Skeletal muscle satellite cell (primary cell): ENCODE measurements around the gene ADAM33.

ENCODE experiments used
- H3K27me3 ChIP-seq: 2 replicates; pipeline ENCODE4 v1.7.0; 2013; ENCODE audit warnings: low read length; ENCODE audit not compliant: control insufficient read depth, insufficient read depth
- H3K36me3 ChIP-seq: 2 replicates; pipeline ENCODE4 v1.7.0; 2013; ENCODE audit warnings: mild to moderate bottlenecking, control low read depth, low read length; ENCODE audit not compliant: insufficient read depth
- H3K4me1 ChIP-seq: 2 replicates; pipeline ENCODE4 v1.7.0; 2013; ENCODE audit warnings: low read length; ENCODE audit not compliant: control insufficient read depth, insufficient read depth
- H3K4me2 ChIP-seq: 2 replicates; pipeline ENCODE4 v1.7.0; 2013; ENCODE audit warnings: mild to moderate bottlenecking, low read length
- H3K4me3 ChIP-seq: 2 replicates; pipeline ENCODE4 v1.7.0; 2013; ENCODE audit warnings: low read length
- H3K9ac ChIP-seq: 2 replicates; pipeline ENCODE4 v1.7.0; 2013; ENCODE audit warnings: mild to moderate bottlenecking, low read depth, low read length, moderate library complexity
- H3K9me3 ChIP-seq: replicated peaks from 2 replicates; pipeline ENCODE4 v1.7.0; 2013; ENCODE audit warnings: mild to moderate bottlenecking, control low read depth, low read length

The ADAM33 gene

GRCh38 chr20:3659492-3660261, 22.1 kb downstream of the ADAM33 start:
- no peak overlapping the region for H3K4me2 ChIP-seq
- no peaks in the 10 kb centered on the region for H3K36me3 ChIP-seq
- no peaks in the 10 kb centered on the region for H3K4me1 ChIP-seq
- H3K9ac ChIP-seq: no peak overlapping the region
- H3K9me3 ChIP-seq: no peaks in the 10 kb centered on the region
- H3K4me3 ChIP-seq: no peak overlapping the region
- H3K27me3 ChIP-seq: peaks cover 58% of the 10 kb centered on the region

DNA sequence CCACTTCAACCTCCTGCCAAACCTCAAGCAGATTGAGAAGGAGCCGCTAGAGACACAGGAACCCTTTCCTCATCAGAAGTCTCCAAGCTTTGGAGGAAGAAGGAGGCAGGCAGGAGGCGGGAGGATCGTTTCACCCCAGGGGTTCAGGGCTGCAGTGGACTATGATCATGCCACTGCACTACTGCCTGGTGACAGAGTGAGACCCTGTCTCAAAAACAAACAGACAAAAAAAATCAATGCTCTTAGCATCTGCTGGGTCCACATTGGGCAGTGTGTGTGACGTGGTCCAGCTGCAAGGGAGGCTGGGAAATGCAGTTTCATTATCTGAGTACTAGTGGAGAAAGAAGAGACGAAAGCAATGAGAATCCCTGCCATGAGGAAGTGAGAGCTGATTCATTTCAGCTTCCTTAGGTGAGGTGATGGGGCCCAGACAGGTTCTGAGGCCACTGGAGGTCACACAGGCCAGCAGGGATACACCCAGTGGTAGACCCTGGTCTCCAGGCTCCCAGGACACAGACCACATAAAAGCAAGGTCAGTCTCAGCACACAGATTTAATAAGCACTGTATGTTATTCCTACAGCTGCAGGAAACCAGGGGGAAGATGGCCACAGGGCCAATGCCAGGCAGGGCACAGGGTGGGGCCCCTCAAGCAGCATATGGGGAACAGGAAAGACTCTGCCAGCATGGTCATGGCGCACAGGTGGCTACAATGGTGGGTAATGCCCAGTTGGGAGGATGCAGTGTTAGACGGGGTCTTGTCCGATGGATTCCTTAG, 22.9 kb downstream of the ADAM33 start:
- Histone ChIP-seq H3K36me3 (no peaks in the 10 kb centered on the region), H3K4me3 (no peak overlapping the region), H3K9ac (no peak overlapping the region), H3K4me1 (no peaks in the 10 kb centered on the region), H3K9me3 (no peaks in the 10 kb centered on the region), H3K27me3 (peaks cover 57% of the 10 kb centered on the region), H3K4me2 (no peak overlapping the region)

- Histone ChIP-seq H3K27me3 (peaks cover 53% of the 10 kb centered on the region), H3K9me3 (no peaks in the 10 kb centered on the region), H3K4me2 (no peak overlapping the region), H3K4me1 (no peaks in the 10 kb centered on the region), H3K9ac (no peak overlapping the region), H3K36me3 (no peaks in the 10 kb centered on the region), H3K4me3 (no peak overlapping the region)
Measured at GRCh38 chr20:3658019-3658715, 23.6 kb downstream of the ADAM33 start.

GRCh38 chr20:3655131-3655405, 26.7 kb downstream of the ADAM33 start:
- Histone ChIP-seq H3K4me2 (no peak overlapping the region), H3K36me3 (no peaks in the 10 kb centered on the region), H3K4me3 (no peak overlapping the region), H3K9me3 (no peaks in the 10 kb centered on the region), H3K4me1 (no peaks in the 10 kb centered on the region), H3K9ac (no peak overlapping the region), H3K27me3 (peaks cover 23% of the 10 kb centered on the region)

- H3K4me2 ChIP-seq: no peak overlapping the region
- H3K36me3 ChIP-seq: no peaks in the 10 kb centered on the region
- no peaks in the 10 kb centered on the region for H3K9me3 ChIP-seq
- no peak overlapping the region for H3K4me3 ChIP-seq
- H3K9ac ChIP-seq: no peak overlapping the region
- peaks cover 18% of the 10 kb centered on the region for H3K27me3 ChIP-seq
- no peaks in the 10 kb centered on the region for H3K4me1 ChIP-seq
Measured at GRCh38 chr20:3654326-3655130, 27.3 kb downstream of the ADAM33 start.

- no peak overlapping the region for H3K4me3 ChIP-seq
- H3K27me3 ChIP-seq: peaks cover 12% of the 10 kb centered on the region
- H3K9me3 ChIP-seq: no peaks in the 10 kb centered on the region
- no peaks in the 10 kb centered on the region for H3K36me3 ChIP-seq
- no peak overlapping the region for H3K9ac ChIP-seq
- H3K4me2 ChIP-seq: no peak overlapping the region
- H3K4me1 ChIP-seq: no peaks in the 10 kb centered on the region
Measured at GRCh38 chr20:3653921-3654320, 27.9 kb downstream of the ADAM33 start.

- no peak overlapping the region for H3K9ac ChIP-seq
- peaks cover 4% of the 10 kb centered on the region for H3K27me3 ChIP-seq
- no peak overlapping the region for H3K4me3 ChIP-seq
- H3K9me3 ChIP-seq: no peaks in the 10 kb centered on the region
- no peaks in the 10 kb centered on the region for H3K36me3 ChIP-seq
- H3K4me1 ChIP-seq: no peaks in the 10 kb centered on the region
- no peak overlapping the region for H3K4me2 ChIP-seq
Measured at GRCh38 chr20:3652676-3653596, 28.9 kb downstream of the ADAM33 start.

DNA sequence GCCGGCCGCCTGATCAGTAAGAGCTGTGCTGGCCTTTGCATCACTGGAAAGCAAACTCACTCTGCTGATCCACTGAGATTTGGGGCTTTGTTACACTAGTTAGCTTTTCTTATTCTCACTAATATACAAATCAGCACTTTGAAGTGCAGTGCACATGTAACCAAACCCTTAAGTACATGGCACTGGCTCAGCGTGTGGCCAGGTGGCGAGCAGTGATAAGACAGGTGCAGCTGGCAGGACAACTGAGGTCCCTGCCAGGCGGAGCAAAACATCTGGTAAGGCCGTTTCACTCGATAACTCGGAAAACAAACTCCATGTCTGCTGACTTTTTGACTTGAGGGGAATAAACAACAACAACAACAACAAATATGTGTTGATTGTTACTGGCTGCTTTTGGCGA, 29.6 kb downstream of the ADAM33 start:
- H3K36me3 ChIP-seq: no peaks in the 10 kb centered on the region
- H3K9me3 ChIP-seq: no peaks in the 10 kb centered on the region
- H3K4me3 ChIP-seq: no peak overlapping the region
- no peak overlapping the region for H3K4me2 ChIP-seq
- peaks cover under 1% of the 10 kb centered on the region for H3K27me3 ChIP-seq
- H3K4me1 ChIP-seq: no peaks in the 10 kb centered on the region
- no peak overlapping the region for H3K9ac ChIP-seq

GRCh38 chr20:3651204-3651962, 30.4 kb downstream of the ADAM33 start:
- no peak overlapping the region for H3K4me3 ChIP-seq
- no peaks in the 10 kb centered on the region for H3K9me3 ChIP-seq
- no peaks in the 10 kb centered on the region for H3K36me3 ChIP-seq
- no peak overlapping the region for H3K4me2 ChIP-seq
- no peaks in the 10 kb centered on the region for H3K4me1 ChIP-seq
- no peaks in the 10 kb centered on the region for H3K27me3 ChIP-seq
- H3K9ac ChIP-seq: no peak overlapping the region

- no peak overlapping the region for H3K4me2 ChIP-seq
- no peaks in the 10 kb centered on the region for H3K27me3 ChIP-seq
- H3K4me3 ChIP-seq: no peak overlapping the region
- H3K9ac ChIP-seq: no peak overlapping the region
- H3K9me3 ChIP-seq: no peaks in the 10 kb centered on the region
- no peaks in the 10 kb centered on the region for H3K4me1 ChIP-seq
- peaks cover 3% of the 10 kb centered on the region for H3K36me3 ChIP-seq
Measured at GRCh38 chr20:3648951-3649350, 32.9 kb downstream of the ADAM33 start.
